H1 (cell line): ENCODE data around the gene CENPO. TPM values are rescaled to one million over a fixed set of nuclear protein-coding genes. Genes with fewer than 3 reads are reported as not detected.

Experiments
- CTCF ChIA-PET: fragments of 300-600 bp; sonication (Branson Sonifier 250); formaldehyde crosslinking; loops from one replicate; lab custom pipeline; 2021; ENCODE audit not compliant: partially characterized antibody; lab: Charles Lee
- POLR2A ChIA-PET: fragments of 300-600 bp; sonication (Branson Sonifier 250); formaldehyde crosslinking; loops from one replicate; lab custom pipeline; 2021; ENCODE audit warnings: inconsistent platforms; ENCODE audit not compliant: partially characterized antibody; lab: Charles Lee
- DNase-seq, 2 experiments: peaks; one replicate each; pipeline versions ENCODE4 v3.0.0 to v3.0.0-alpha.2; 2010 to 2022; ENCODE audit warnings: low spot score in 2 of 2, low read depth in 1 of 2, mixed read lengths in 1 of 2
- FAIRE-seq: peaks from 2 replicates; lab custom pipeline; 2011; peaks lifted over from hg19 to GRCh38; lab: Jason Lieb, UNC
- H2AFZ ChIP-seq: 2 replicates; pipeline ENCODE4 v1.8.1; 2012; ENCODE audit warnings: low read length, inconsistent platforms
- H2AK5ac ChIP-seq: 2 replicates; pipeline ENCODE4 v1.6.1; 2013; ENCODE audit warnings: low read depth, low read length
- H2BK120ac ChIP-seq: replicated peaks from 2 replicates; pipeline ENCODE3; 2013; ENCODE audit warnings: low read depth, low read length, inconsistent platforms
- H2BK12ac ChIP-seq: 2 replicates; pipeline ENCODE4 v1.6.1; 2013; ENCODE audit warnings: low read depth, low read length
- H2BK15ac ChIP-seq: 2 replicates; pipeline ENCODE4 v1.6.1; 2013; ENCODE audit warnings: low read length
- H2BK20ac ChIP-seq: 2 replicates; pipeline ENCODE4 v1.6.1; 2013; ENCODE audit warnings: low read length
- H2BK5ac ChIP-seq: 2 replicates; pipeline ENCODE4 v1.6.1; 2013; ENCODE audit warnings: low read depth, low read length
- H3K14ac ChIP-seq: 2 replicates; pipeline ENCODE4 v1.6.1; 2013; ENCODE audit warnings: inconsistent platforms; ENCODE audit not compliant: insufficient read length
- H3K18ac ChIP-seq: 2 replicates; pipeline ENCODE4 v1.6.1; 2013; ENCODE audit warnings: low read length; ENCODE audit errors: extremely low read depth
- H3K23ac ChIP-seq: 2 replicates; pipeline ENCODE4 v1.6.1; 2013; ENCODE audit warnings: inconsistent platforms; ENCODE audit not compliant: insufficient read length
- H3K23me2 ChIP-seq: 2 replicates; pipeline ENCODE4 v1.6.1; 2013; ENCODE audit warnings: low read depth, low read length
- H3K27ac ChIP-seq: 2 replicates; pipeline ENCODE4 v1.6.1; 2011; ENCODE audit warnings: low read depth, low read length, inconsistent platforms
- H3K27me3 ChIP-seq, 4 experiments: replicated peaks in 1 of 4; 1 replicate in 1 of 4; 2 replicates in 3 of 4; pipeline versions ENCODE4 v1.6.1 to v1.8.1; 2011 to 2013; ENCODE audit warnings: low read length in 3 of 4, mild to moderate bottlenecking in 3 of 4, inconsistent platforms in 2 of 4, mixed read lengths in 2 of 4, moderate library complexity in 1 of 4; ENCODE audit not compliant: control insufficient read depth in 3 of 4, insufficient read depth in 3 of 4; ENCODE audit errors: extremely low read depth in 1 of 4
- H3K36me3 ChIP-seq, 4 experiments: 2 replicates each; pipeline versions ENCODE4 v1.6.1 to v1.8.1; 2011 to 2013; ENCODE audit warnings: mild to moderate bottlenecking in 4 of 4, low read length in 3 of 4, moderate library complexity in 2 of 4, control low read depth in 1 of 4, inconsistent platforms in 1 of 4; ENCODE audit not compliant: insufficient read depth in 4 of 4, control insufficient read depth in 2 of 4
- H3K4ac ChIP-seq: replicated peaks from 2 replicates; pipeline ENCODE3; 2013; ENCODE audit warnings: low read length, low read depth, mixed read lengths, inconsistent platforms; ENCODE audit not compliant: insufficient read length
- H3K4me1 ChIP-seq, 4 experiments: replicated peaks in 1 of 4; 1 replicate in 1 of 4; 2 replicates in 3 of 4; pipeline versions ENCODE4 v1.6.1 to v1.8.1; 2011 to 2013; ENCODE audit warnings: low read length in 3 of 4, inconsistent platforms in 2 of 4, mixed read lengths in 1 of 4; ENCODE audit not compliant: insufficient read depth in 4 of 4, control insufficient read depth in 3 of 4
- H3K4me2 ChIP-seq, 2 experiments: 2 replicates each; pipeline versions ENCODE4 v1.6.1 to v1.8.1; 2011 to 2013; ENCODE audit warnings: low read depth in 2 of 2, low read length in 2 of 2, control low read depth in 1 of 2, inconsistent platforms in 1 of 2, mild to moderate bottlenecking in 1 of 2; ENCODE audit not compliant: insufficient read depth in 1 of 2
- H3K4me3 ChIP-seq, 4 experiments: fragments of 200-600, 300-600 bp in 1 of 4; sonication (generic), shearing (Covaris generic), sonication (Bioruptor Twin) in 1 of 4; 2 replicates each; pipeline versions ENCODE4 v1.5.1 to v1.8.1; 2011 to 2016; ENCODE audit warnings: low read length in 4 of 4, low read depth in 3 of 4, control low read depth in 2 of 4, inconsistent platforms in 2 of 4, mild to moderate bottlenecking in 2 of 4, mixed read lengths in 1 of 4, moderate library complexity in 1 of 4; ENCODE audit not compliant: insufficient read depth in 2 of 4; ENCODE audit errors: extremely low read depth in 1 of 4
- H3K56ac ChIP-seq: replicated peaks from 2 replicates; pipeline ENCODE3; 2013; ENCODE audit warnings: low read depth, mild to moderate bottlenecking, mixed read lengths, low read length, inconsistent platforms; ENCODE audit not compliant: insufficient read length
- H3K79me1 ChIP-seq: 2 replicates; pipeline ENCODE4 v1.6.1; 2013; ENCODE audit warnings: low read depth, low read length, control low read depth
- H3K79me2 ChIP-seq, 2 experiments: 2 replicates each; pipeline versions ENCODE4 v1.6.1 to v1.8.1; 2012 to 2013; ENCODE audit warnings: low read length in 2 of 2, mild to moderate bottlenecking in 2 of 2, inconsistent platforms in 1 of 2; ENCODE audit not compliant: insufficient read depth in 2 of 2, control insufficient read depth in 1 of 2
- H3K9ac ChIP-seq, 4 experiments: replicated peaks in 1 of 4; 1 replicate in 1 of 4; 2 replicates in 3 of 4; pipeline versions ENCODE4 v1.6.1 to v1.8.1; 2011 to 2013; ENCODE audit warnings: low read depth in 3 of 4, low read length in 3 of 4, control low read depth in 2 of 4, mild to moderate bottlenecking in 2 of 4, moderate library complexity in 2 of 4, inconsistent platforms in 1 of 4; ENCODE audit errors: extremely low read depth in 1 of 4
- H3K9me3 ChIP-seq, 2 experiments: 2 replicates each; pipeline versions ENCODE4 v1.6.1 to v1.8.1; 2012 to 2013; ENCODE audit warnings: mild to moderate bottlenecking in 2 of 2, moderate library complexity in 2 of 2, control low read depth in 1 of 2, inconsistent platforms in 1 of 2, low read depth in 1 of 2, low read length in 1 of 2, mixed read lengths in 1 of 2; ENCODE audit not compliant: insufficient read depth in 2 of 2
- H4K20me1 ChIP-seq, 2 experiments: replicated peaks in 1 of 2; 2 replicates each; pipeline versions ENCODE3 to v1.8.1; 2011 to 2013; ENCODE audit warnings: inconsistent platforms in 2 of 2, low read length in 2 of 2, mild to moderate bottlenecking in 1 of 2; ENCODE audit not compliant: insufficient read depth in 2 of 2, control insufficient read depth in 1 of 2
- H4K5ac ChIP-seq: 2 replicates; pipeline ENCODE4 v1.6.1; 2013; ENCODE audit warnings: low read length, low read depth, mixed read lengths, inconsistent platforms; ENCODE audit not compliant: insufficient read length
- H4K8ac ChIP-seq: 2 replicates; pipeline ENCODE4 v1.8.0; 2013; ENCODE audit warnings: mild to moderate bottlenecking, moderate library complexity, low read length, inconsistent platforms; ENCODE audit not compliant: insufficient read depth; ENCODE audit errors: extremely low read depth
- H4K91ac ChIP-seq: replicated peaks from 2 replicates; pipeline ENCODE3; 2013; ENCODE audit warnings: low read length, mixed read lengths, inconsistent platforms; ENCODE audit not compliant: insufficient read length
- ATF2 ChIP-seq: IDR thresholded peaks from 2 replicates; pipeline ENCODE4 v1.6.1; 2012; ENCODE audit warnings: low read length, inconsistent platforms
- CHD1 ChIP-seq: IDR thresholded peaks from 2 replicates; pipeline ENCODE4 v1.6.1; 2012; ENCODE audit warnings: low read depth, low read length, improper control_type of control experiment
- CREB1 ChIP-seq: IDR thresholded peaks from 2 replicates; pipeline ENCODE4 v1.6.1; 2012; ENCODE audit warnings: inconsistent platforms
- HDAC6 ChIP-seq: IDR thresholded peaks from one replicate; pipeline ENCODE4 v1.7.1; 2012; ENCODE audit warnings: low read depth, mild to moderate bottlenecking, inconsistent platforms, low read length, moderate library complexity
- KDM4A ChIP-seq: IDR thresholded peaks from one replicate; pipeline ENCODE4 v1.7.1; 2012; ENCODE audit warnings: low read depth, mild to moderate bottlenecking, moderate library complexity, low read length, inconsistent platforms; ENCODE audit not compliant: severe bottlenecking
- RAD21 ChIP-seq, 2 experiments: IDR thresholded peaks in 1 of 2; conservative IDR thresholded peaks in 1 of 2; 2 replicates each; pipeline ENCODE4 v1.6.1; 2011; ENCODE audit warnings: low read depth in 2 of 2, low read length in 2 of 2, improper control_type of control experiment in 1 of 2, inconsistent platforms in 1 of 2, mild to moderate bottlenecking in 1 of 2, moderate library complexity in 1 of 2
- SP1 ChIP-seq: IDR thresholded peaks from 2 replicates; pipeline ENCODE4 v1.6.1; 2011; ENCODE audit warnings: low read depth, low read length
- SP4 ChIP-seq: IDR thresholded peaks from 2 replicates; pipeline ENCODE4 v1.6.1; 2012; ENCODE audit warnings: low read length, inconsistent platforms
- TEAD4 ChIP-seq: IDR thresholded peaks from 2 replicates; pipeline ENCODE4 v1.6.1; 2012; ENCODE audit warnings: low read depth, low read length, inconsistent platforms, mixed read lengths
- ZNF274 ChIP-seq: IDR thresholded peaks from 2 replicates; pipeline ENCODE4 v1.7.0; 2012; ENCODE audit warnings: low read length, borderline replicate concordance; ENCODE audit errors: extremely low read depth
- WGBS, 2 experiments: shearing (Covaris generic) in 1 of 2; methylation state at CpG; one replicate each; pipeline versions ENCODE4 v1.1.6 to v1.1.7; 2013 to 2015; ENCODE audit warnings: low lambda C conversion rate in 2 of 2, mixed read lengths in 2 of 2, inconsistent platforms in 1 of 2, low coverage in 1 of 2, missing lambda C conversion rate in 1 of 2; ENCODE audit not compliant: insufficient replicate concordance in 2 of 2, insufficient coverage in 1 of 2, insufficient read length in 1 of 2; ENCODE audit errors: extremely low coverage in 1 of 2, missing lambda C conversion rate in 1 of 2; 5-methylcytosine and 5-hydroxymethylcytosine counted together
- polyA plus RNA-seq, 7 experiments: library from polyadenylated mRNA; depleted of rRNA in 3 of 7; stranded (reverse) in 5 of 7; unstranded in 2 of 7; fragments of >200 nt in 5 of 7; fragments of 200-250 nt in 2 of 7; gene quantifications; 1 replicate in 5 of 7; 2 replicates in 1 of 7; 4 replicates in 1 of 7; pipeline versions ENCODE4 v1.2.1 to v1.2.3, GENCODE V29; 2011 to 2013; ENCODE audit warnings: missing spikeins in 2 of 7, mixed read lengths in 2 of 7
- total RNA-seq: library from RNA; stranded (reverse); fragmentation: NEBNext Ultra II Directional; extraction: Animal tissue kit (Norgen Biotek cat#: 25700); gene quantifications from 2 replicates; pipeline ENCODE4 v1.2.1, GENCODE V29; 2021

The CENPO gene
- total and polyA plus RNA-seq, 2 of the 8 experiments (the other 6 are each of a cell fraction or from before 2014, with no cell fraction given) = 34.4 to 46.3 TPM

GRCh38 chr2:24791452-24791851 lies 1.8 kb upstream of the CENPO start:
- H3K27ac ChIP-seq = no peak overlapping the region
- peaks cover 0 to 7% (median 6%) of the 10 kb centered on the region in 4 experiments; a peak in 4 of 7 replicates for H3K4me1 ChIP-seq
- no peak overlapping the region for H2BK20ac ChIP-seq
- no peak overlapping the region for H2BK120ac ChIP-seq
- no peak overlapping the region for H3K56ac ChIP-seq
- CTCF ChIA-PET = interaction anchor here (0.6 to 4.0 kb wide), 20 partner anchors 12 to 1088 kb away, joined by 3 to 37 read pairs (median 4); no protein-coding TSS in a partner anchor
- peak overlapping the region; percentile 88 to 93; a peak in 2 of 4 replicates for H3K4me2 ChIP-seq
- H3K9ac ChIP-seq = no peak overlapping the region
- 0 out of 2 replicates have a peak overlapping the region, but pooled peaks have one; percentile 25 for H2BK15ac ChIP-seq
- H3K4me3 ChIP-seq = 0 out of 8 replicates have a peak overlapping the region, but pooled peaks of 1 of the 4 experiments have one; percentile 0
- no peak overlapping the region for H4K91ac ChIP-seq
- H3K18ac ChIP-seq = no peak overlapping the region
- POLR2A ChIA-PET = interaction anchor here (0.8 to 1.1 kb wide), 2 partner anchors 19 to 31 kb away, joined by 3 read pairs; no protein-coding TSS in a partner anchor
- TF ChIP-seq ATF2 (no peak), TEAD4 (no peak), KDM4A (no peak), SP1 (no peak), RAD21 (IDR thresholded peaks at IDR 0.05 in 1 of 2, conservative IDR thresholded peaks at IDR 0.05 in 1 of 2; ENCODE audit: low read depth in 2 of 2, low read length in 2 of 2) (no peak), CREB1 (no peak), HDAC6 (no peak), SP4 (no peak), CHD1 (no peak), ZNF274 (no peak)
- H2AK5ac ChIP-seq = no peak overlapping the region
- peaks cover 8% of the 10 kb centered on the region for H3K79me1 ChIP-seq
- no peaks in the 10 kb centered on the region for H3K27me3 ChIP-seq
- no peak overlapping the region for H2AFZ ChIP-seq
- H3K9me3 ChIP-seq = no peaks in the 10 kb centered on the region
- H4K5ac ChIP-seq = no peak overlapping the region
- H3K79me2 ChIP-seq = peaks cover 10 to 29% of the 10 kb centered on the region in 2 experiments
- no peak for FAIRE-seq
- peaks cover 0 to 11% (median 1%) of the 10 kb centered on the region in 4 experiments; a peak in 3 of 8 replicates for H3K36me3 ChIP-seq
- no peak for DNase-seq
- WGBS, 2 experiments = 82% methylated on average over 5 of the region's 5 CpGs; no CpG with 5 or more reads in 1 of the 2 experiments
- H3K14ac ChIP-seq = no peak overlapping the region
- H4K20me1 ChIP-seq = no peaks in the 10 kb centered on the region
- H3K23me2 ChIP-seq = peaks cover 8% of the 10 kb centered on the region; the same call in 1 of the 2 replicates
- H3K23ac ChIP-seq = no peak overlapping the region
- H2BK5ac ChIP-seq = no peak overlapping the region
- no peak overlapping the region for H3K4ac ChIP-seq
- no peak overlapping the region; the same call in 1 of the 2 replicates for H2BK12ac ChIP-seq
- no peak overlapping the region for H4K8ac ChIP-seq
